Measurements from ENCODE around the gene RAB4A. TPM values are rescaled to one million over a fixed set of nuclear protein-coding genes. Genes with fewer than 3 reads are reported as not detected.

Gene RAB4A
- total and polyA plus RNA-seq, 10 of the 15 experiments (the other 5 are each of a cell fraction or from before 2014, with no cell fraction given), result 4.0 to 35.8 (median 17.7) TPM

DNA sequence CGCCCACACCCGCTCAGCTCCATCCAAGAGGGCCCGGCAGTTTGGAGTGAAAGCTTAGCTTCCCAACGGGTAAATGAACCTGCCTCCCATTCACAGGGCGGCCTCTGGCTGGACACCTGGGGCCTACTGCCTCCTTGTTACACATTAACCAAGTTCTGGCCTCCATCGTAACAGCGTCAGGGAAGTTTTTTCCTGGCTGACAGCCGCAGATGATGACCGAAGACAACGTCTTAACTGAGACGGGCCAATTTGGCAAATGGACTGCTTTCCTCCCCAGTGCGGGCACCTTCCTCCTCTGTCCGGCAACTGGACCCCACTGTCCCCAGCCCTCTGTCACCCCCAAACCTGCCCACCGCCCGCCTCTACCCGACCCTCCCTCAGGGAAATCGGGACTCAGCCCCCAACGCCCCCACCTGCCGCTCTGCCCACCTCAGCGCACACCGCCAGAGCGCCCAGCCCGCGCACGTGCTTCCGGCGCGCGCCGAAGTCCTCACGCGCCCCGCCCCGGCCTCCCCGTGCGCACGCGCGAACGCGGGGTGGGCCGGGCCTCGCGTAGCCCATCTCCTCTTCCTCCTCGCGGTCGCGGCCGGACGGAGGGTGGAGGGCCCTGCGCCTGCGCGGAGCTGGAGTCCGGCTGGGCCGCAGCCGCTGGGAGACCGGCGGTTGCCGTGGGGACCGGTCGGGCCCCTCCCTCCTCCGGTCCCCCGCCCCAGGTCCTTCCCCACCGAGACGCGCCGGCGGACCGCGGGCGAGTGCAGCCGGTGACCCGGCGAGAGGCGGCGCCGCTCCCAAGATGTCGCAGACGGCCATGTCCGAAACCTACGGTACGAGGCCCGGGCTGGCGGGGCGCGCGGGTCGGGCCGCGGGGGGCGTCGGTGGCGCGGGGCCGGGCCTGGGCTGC, at the start of gene RAB4A (continued):
- TF ChIP-seq ZNF687 (IDR thresholded peaks at IDR 0.05) (peak; percentile 69; the same call in 1 of the 2 replicates), SPI1 (IDR thresholded peaks at IDR 0.05; ENCODE audit: borderline replicate concordance, insufficient read depth, low read depth, low read length) (peak; percentile 30; the same call in 1 of the 2 replicates), RELA (IDR thresholded peaks at IDR 0.05; ENCODE audit: borderline replicate concordance, partially characterized antibody) (no peak), MAX (IDR thresholded peaks at IDR 0.05; ENCODE audit: low read depth, low read length) (peak; percentile 93), RAD51 (IDR thresholded peaks at IDR 0.05) (no peak), ETV6 (conservative IDR thresholded peaks at IDR 0.05 in 1 of 2, IDR thresholded peaks at IDR 0.05 in 1 of 2; ENCODE audit: borderline replicate concordance in 1 of 2, low read depth in 1 of 2) (no peak), NR2F1 (conservative IDR thresholded peaks at IDR 0.05) (0 out of 2 replicates have a peak, but pooled peaks have one; percentile 29), POLR2A (IDR thresholded peaks at IDR 0.05; ENCODE audit: low read depth, low read length) (peak; percentile 92), MTA3 (IDR thresholded peaks at IDR 0.05; ENCODE audit: borderline replicate concordance, low read length) (no peak), RFX5 (IDR thresholded peaks at IDR 0.05; ENCODE audit: low read depth, low read length) (no peak), RUNX3 (IDR thresholded peaks at IDR 0.05; ENCODE audit: low read length) (0 out of 2 replicates have a peak, but pooled peaks have one; percentile 15), NRF1 (conservative IDR thresholded peaks at IDR 0.05; ENCODE audit: low read depth, low read length) (peak; percentile 67), DPF2 (IDR thresholded peaks at IDR 0.05) (0 out of 2 replicates have a peak, but pooled peaks have one; percentile 18), YY1 (IDR thresholded peaks at IDR 0.05; ENCODE audit: low read depth, low read length) (peak; percentile 69), PML (IDR thresholded peaks at IDR 0.05; ENCODE audit: low read length) (no peak), EZH2 (IDR thresholded peaks at IDR 0.05; ENCODE audit: borderline replicate concordance, control insufficient read depth, low read depth, low read length) (no peak), GATAD2B (conservative IDR thresholded peaks at IDR 0.05; ENCODE audit: low read depth) (0 out of 2 replicates have a peak, but pooled peaks have one; percentile 47), BCL11A (IDR thresholded peaks at IDR 0.05; ENCODE audit: low read depth, low read length) (no peak), KLF5 (IDR thresholded peaks at IDR 0.05; ENCODE audit: partially characterized antibody) (peak; percentile 49), IKZF2 (IDR thresholded peaks at IDR 0.05) (no peak)
- TF ChIP-seq, protein P1, sequence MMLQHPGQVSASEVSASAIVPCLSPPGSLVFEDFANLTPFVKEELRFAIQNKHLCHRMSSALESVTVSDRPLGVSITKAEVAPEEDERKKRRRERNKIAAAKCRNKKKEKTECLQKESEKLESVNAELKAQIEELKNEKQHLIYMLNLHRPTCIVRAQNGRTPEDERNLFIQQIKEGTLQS (IDR thresholded peaks at IDR 0.05; ENCODE audit: borderline replicate concordance, extremely low read depth, low read depth, low read length), result peak; percentile 25; the same call in 1 of the 2 replicates
- TF ChIP-seq, protein P2, sequence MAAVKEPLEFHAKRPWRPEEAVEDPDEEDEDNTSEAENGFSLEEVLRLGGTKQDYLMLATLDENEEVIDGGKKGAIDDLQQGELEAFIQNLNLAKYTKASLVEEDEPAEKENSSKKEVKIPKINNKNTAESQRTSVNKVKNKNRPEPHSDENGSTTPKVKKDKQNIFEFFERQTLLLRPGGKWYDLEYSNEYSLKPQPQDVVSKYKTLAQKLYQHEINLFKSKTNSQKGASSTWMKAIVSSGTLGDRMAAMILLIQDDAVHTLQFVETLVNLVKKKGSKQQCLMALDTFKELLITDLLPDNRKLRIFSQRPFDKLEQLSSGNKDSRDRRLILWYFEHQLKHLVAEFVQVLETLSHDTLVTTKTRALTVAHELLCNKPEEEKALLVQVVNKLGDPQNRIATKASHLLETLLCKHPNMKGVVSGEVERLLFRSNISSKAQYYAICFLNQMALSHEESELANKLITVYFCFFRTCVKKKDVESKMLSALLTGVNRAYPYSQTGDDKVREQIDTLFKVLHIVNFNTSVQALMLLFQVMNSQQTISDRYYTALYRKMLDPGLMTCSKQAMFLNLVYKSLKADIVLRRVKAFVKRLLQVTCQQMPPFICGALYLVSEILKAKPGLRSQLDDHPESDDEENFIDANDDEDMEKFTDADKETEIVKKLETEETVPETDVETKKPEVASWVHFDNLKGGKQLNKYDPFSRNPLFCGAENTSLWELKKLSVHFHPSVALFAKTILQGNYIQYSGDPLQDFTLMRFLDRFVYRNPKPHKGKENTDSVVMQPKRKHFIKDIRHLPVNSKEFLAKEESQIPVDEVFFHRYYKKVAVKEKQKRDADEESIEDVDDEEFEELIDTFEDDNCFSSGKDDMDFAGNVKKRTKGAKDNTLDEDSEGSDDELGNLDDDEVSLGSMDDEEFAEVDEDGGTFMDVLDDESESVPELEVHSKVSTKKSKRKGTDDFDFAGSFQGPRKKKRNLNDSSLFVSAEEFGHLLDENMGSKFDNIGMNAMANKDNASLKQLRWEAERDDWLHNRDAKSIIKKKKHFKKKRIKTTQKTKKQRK (IDR thresholded peaks at IDR 0.05; ENCODE audit: low read depth, low read length), result no peak
